C4-2B (cell line): ENCODE measurements around the gene KIF6.

ENCODE experiments used
- H3K27ac ChIP-seq: fragments of 450-650 bp; 2 replicates; pipeline ENCODE4 v1.5.1; 2017
- ZFX ChIP-seq: fragments of 450-650 bp; IDR thresholded peaks from 2 replicates; pipeline ENCODE4 v1.6.1; 2017
- TF ChIP-seq, protein P1 (sequence below): fragments of 450-650 bp; conservative IDR thresholded peaks from 2 replicates; pipeline ENCODE4 v1.5.1; 2017; ENCODE audit warnings: mild to moderate bottlenecking

The KIF6 gene, protein sequence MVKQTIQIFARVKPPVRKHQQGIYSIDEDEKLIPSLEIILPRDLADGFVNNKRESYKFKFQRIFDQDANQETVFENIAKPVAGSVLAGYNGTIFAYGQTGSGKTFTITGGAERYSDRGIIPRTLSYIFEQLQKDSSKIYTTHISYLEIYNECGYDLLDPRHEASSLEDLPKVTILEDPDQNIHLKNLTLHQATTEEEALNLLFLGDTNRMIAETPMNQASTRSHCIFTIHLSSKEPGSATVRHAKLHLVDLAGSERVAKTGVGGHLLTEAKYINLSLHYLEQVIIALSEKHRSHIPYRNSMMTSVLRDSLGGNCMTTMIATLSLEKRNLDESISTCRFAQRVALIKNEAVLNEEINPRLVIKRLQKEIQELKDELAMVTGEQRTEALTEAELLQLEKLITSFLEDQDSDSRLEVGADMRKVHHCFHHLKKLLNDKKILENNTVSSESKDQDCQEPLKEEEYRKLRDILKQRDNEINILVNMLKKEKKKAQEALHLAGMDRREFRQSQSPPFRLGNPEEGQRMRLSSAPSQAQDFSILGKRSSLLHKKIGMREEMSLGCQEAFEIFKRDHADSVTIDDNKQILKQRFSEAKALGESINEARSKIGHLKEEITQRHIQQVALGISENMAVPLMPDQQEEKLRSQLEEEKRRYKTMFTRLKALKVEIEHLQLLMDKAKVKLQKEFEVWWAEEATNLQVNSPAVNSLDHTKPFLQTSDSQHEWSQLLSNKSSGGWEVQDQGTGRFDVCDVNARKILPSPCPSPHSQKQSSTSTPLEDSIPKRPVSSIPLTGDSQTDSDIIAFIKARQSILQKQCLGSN

DNA sequence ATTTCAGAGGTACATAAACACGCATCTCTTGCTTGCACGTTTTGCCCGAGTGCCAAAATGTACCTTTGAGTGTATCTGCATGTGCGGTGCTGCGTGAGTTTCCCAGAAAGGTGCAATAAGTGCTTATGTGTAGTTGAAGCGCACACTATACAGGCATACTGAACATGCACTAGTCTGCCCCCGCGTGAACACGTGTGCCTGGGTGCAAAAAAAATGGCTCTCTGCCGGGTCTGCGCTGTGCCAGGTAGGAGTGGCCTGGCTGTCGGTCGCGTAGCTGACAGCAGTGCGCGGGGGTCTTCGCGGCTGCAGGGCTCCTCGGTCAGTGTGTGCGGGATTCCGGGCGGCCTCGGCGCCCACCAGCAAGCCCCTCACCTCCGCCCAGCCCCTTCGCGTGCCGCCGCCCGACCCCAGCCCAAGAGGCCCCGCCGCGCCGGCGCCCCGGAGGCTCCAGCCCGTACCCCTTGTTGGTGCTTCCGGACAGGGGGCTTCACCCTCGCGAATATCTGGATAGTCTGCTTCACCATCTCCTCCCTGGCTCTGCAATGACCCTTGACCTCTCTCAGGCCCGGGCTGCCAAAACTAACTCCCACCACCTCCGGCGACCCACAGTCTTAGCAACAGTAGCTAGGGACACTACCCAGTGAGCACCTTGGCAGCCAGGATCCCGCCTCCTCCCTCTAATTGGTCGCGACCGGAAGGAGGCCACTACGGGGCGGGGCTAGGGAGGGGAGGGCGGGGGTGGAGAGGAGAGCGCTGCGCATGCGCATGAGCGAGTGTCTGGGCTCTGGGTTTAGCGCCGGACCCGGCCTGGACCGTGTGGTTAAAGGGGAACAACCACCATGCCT is at the start of gene KIF6:
Gene KIF6, minus strand, starts transcription at position 622 of the 845 bp plus-strand sequence. Its CDS starts 98 bp downstream, at position 524.
- TF ChIP-seq, protein P1, sequence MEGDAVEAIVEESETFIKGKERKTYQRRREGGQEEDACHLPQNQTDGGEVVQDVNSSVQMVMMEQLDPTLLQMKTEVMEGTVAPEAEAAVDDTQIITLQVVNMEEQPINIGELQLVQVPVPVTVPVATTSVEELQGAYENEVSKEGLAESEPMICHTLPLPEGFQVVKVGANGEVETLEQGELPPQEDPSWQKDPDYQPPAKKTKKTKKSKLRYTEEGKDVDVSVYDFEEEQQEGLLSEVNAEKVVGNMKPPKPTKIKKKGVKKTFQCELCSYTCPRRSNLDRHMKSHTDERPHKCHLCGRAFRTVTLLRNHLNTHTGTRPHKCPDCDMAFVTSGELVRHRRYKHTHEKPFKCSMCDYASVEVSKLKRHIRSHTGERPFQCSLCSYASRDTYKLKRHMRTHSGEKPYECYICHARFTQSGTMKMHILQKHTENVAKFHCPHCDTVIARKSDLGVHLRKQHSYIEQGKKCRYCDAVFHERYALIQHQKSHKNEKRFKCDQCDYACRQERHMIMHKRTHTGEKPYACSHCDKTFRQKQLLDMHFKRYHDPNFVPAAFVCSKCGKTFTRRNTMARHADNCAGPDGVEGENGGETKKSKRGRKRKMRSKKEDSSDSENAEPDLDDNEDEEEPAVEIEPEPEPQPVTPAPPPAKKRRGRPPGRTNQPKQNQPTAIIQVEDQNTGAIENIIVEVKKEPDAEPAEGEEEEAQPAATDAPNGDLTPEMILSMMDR, result no peak

DNA sequence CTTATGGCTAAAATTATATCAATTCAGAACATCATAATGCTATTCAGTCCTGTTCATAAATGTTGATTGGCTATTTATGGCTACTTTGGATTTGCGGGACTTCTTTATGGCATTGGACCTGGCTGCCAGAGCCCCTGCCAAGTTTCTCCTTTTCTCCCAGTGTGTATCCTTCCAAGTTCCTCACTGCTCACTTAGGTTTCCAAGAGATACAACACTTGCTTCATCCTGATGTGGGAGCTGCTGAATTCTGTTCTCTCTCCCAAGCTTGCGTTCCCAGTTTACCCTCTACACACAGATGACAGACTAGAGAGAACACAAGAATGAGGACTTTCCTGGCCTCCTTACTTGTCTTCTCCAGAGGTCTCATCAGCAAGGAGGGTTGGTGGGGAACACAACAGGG is 48.6 kb upstream of the KIF6 start:
- H3K27ac ChIP-seq, result no peak overlapping the region
- no peak for TF ChIP-seq ZFX
- TF ChIP-seq, protein P1, result no peak

More for the DNA sequence above, at the start of gene KIF6:
- peak within 1 kb of the TSS; percentile 51 for H3K27ac ChIP-seq

DNA sequence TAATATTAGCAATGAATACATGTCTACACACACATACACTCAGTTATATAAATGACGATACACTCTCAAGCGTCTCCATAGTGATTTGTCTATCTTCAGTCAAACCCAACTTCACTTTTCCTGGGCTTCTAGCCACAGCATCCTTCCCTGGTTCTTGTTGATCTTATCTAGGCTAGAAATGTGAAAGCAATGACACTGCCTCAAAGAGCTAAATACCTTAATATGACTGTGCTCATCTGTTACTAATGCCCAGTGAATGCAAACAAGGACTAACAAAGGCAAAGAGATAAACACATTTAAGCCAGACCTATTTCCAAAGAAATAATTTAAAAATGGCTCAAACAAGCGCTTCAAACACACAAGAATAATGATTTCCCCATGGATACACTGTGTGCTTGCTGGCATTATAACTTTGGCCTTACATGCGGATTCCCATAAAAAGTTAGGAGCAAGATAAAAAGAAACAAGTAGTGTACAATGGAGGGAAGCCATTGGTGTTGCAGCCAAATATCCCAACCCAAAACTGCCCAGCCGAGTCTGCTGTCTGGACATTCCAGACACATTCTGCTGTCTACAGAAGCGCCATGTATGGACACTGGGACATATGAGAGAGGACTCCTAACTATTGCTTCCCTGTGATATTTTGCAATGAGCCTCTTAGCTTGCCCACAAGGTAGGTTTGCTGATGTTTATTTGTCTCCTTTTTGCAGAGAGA is 47.5 kb upstream of the KIF6 start:
- no peak overlapping the region for H3K27ac ChIP-seq

DNA sequence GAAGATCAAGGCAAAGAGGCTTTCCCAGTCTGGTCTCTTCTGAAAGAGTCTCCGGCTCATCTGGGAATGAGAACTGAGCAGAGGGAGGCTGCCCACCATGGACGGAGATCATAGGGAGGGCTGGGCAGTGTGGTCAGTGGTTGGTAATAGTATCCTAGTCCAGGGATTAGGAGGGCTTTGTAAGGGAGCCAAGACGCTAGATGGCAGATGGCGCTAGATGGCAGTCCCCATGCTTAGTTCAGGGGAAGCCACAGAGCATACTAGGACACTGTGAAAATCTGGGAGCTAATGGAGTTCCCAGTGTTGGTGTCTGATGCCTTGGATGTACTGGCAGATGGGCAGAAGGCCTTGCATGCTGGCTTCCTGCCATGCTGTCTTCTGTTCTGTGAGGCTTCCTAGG is 45.2 kb upstream of the KIF6 start:
- no peak overlapping the region for H3K27ac ChIP-seq

More for the DNA sequence above, 47.5 kb upstream of the KIF6 start:
- TF ChIP-seq, protein P1, result no peak
- TF ChIP-seq ZFX, result no peak

DNA sequence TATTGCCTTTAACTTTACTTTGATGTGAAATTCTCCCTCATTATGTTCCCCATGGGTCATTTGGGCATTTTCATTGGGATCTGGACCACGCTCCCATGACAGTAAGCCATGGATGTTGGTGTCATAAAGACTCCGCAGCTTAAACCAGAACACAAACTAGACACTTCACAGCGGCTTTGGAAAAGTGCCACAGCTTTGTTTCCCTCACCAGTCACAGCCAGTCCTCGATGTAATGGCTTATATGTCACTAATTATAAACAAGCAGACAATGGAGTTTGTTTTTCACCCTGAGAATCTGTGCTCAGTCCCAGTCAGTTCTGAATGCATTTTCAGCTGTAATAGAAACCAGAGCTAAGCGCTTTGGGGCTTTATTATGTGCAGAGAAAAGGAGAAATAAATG is 43.8 kb upstream of the KIF6 start:
- no peak for TF ChIP-seq ZFX
- H3K27ac ChIP-seq, result no peak overlapping the region

More for the DNA sequence above, 45.2 kb upstream of the KIF6 start:
- TF ChIP-seq, protein P1, result no peak
- no peak for TF ChIP-seq ZFX

DNA sequence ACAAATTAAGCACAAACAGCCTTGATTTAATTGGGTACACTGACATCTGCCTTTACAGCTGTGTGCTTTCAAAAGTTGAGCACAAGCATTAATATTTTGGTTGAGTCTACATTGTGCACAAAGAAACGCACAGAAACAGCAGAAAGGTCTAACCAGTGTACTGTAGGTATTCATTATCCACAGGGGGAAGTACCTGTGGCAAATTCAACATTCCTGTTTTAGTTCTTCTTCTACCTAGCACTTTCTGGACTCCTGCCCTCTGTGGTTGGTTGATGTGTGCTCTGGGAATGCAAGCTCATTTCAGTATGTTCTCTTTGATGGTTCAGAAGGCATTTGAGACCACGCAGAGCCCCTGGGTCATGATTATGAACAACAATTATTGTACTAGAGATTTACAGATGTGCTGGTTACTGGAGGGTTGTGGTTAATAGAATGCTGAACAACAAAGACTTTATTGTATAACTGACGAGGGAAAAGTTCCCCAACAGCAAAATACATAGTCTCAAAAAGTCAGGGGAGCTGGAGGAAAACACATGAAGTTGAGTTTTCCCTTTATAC is 40.4 kb upstream of the KIF6 start:
- TF ChIP-seq, protein P1, result no peak
- no peak for TF ChIP-seq ZFX

More for the DNA sequence above, 40.4 kb upstream of the KIF6 start:
- no peak overlapping the region for H3K27ac ChIP-seq
